ACHN (cell line): ENCODE results near the gene MRPS2.
A peak's percentile ranks its signal among the peaks of the same experiment; 100 is the strongest.
"Not testable (repeated sequence)": the region's sequence is repeated elsewhere in the genome, so short reads cannot be mapped to it uniquely, and the experiment has no call there.

ENCODE experiments used
- DNase-seq: peaks from one replicate; pipeline ENCODE4 v3.0.0-alpha.2; 2015
- in situ Hi-C: cut with HindIII; loops from 2 replicates; pipeline ENCODE4 v1.10.0; 2017; ENCODE audit warnings: low sequenced_read_pairs, low pct_ligation_motif_present, low pct_unique_long_range_greater_than_20kb

Gene MRPS2

DNA sequence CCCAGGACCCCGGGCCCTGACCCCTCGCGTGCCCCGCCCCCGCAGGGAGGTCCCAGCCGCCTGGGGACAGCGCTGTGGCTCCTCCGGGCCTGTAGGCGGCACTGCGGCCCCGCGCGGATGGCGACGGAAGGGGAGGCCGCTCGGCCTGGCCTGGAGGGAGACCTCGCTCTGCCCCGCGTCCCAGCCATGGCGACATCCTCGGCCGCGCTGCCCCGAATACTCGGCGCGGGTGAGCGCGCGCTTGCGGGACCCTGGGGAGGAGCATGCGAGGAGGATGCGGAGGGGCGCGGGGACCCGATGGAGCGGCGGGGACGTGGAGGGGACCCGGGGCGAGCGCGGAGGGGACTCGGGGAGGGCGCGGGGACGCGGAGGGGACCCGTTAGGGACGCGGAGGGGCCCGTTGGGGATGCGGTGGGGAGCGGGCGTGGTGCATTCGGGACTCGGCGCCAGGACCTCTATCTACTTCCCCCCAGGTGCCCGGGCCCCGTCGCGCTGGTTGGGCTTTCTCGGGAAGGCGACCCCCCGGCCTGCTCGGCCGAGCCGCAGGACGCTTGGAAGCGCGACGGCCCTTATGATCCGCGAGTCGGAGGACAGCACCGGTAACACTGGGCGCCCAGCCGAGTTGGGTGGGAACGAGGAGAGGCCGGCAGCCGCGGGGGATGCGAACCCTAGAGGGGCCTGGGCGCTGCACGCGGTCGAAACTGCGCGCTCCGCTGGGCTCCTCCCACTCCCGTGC lies at the start of gene MRPS2:
MRPS2 (plus strand) TSS at position 158 of the 736 bp plus-strand sequence; CDS start at position 187, 29 bp downstream.
- in situ Hi-C loops: no loop called here

DNA sequence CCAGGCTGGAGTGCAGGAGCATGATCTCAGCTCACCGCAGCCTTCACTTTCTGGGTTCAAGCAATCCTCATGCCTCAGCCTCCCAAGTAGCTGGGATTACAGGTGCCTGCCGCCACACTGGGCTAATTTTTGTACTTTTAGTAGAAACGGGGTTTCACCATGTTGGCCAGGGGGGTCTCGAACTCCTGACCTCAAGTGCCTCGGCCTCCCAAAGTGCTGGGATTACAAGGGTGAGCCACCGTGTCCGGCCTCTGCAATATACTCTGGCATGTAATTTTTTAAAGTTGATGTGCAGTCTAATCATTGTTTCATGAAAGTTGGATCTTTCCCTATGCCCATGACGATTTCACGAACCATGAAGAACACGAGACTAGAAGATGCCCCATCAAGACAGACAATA lies 49.5 kb upstream of the MRPS2 start:
- DNase-seq: no peak
- in situ Hi-C loops: no loop called here

More for the DNA sequence above, at the start of gene MRPS2:
- DNase-seq: peak; percentile 86

DNA sequence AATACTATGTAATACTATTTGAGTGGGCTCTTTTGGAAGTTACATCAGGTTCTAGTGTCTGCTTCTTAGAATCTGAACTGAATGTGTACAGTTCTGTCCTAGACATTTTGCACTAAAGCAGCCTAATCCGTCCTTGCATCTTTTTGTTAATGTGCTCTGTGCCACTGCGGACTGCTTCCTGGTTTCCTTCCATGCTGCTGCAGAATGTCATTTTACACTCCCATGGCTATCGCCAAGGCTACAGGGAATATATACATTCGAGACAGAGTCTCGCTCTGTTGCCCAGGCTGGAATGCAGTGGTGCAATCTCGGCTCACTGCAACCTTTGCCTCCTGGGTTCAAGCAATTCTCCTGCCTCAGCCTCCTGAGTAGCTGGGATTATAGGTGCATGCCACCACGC lies 48.6 kb upstream of the MRPS2 start:
- in situ Hi-C loops, DNase-seq: not testable (repeated sequence)

DNA sequence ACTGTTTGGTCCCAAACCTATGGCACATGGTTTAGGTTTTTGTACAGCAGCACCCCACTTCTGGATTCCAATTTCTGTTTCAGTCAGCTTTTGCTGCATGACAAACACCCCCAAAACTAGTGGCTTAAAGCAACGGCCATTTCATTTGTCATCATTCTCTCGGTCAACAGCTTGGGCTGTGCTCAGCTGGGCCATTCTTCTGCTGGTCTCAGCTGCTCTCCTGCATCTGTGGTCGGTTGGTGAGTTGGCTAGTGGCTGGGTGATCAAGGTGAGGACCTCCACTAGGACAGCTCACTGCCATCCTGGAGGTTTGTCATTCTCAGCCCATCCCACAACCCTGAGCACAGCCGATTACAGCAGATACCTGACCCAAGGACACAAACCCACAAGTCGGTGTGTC lies 45.7 kb upstream of the MRPS2 start:
- no peak for DNase-seq
- in situ Hi-C loops: no loop called here

DNA sequence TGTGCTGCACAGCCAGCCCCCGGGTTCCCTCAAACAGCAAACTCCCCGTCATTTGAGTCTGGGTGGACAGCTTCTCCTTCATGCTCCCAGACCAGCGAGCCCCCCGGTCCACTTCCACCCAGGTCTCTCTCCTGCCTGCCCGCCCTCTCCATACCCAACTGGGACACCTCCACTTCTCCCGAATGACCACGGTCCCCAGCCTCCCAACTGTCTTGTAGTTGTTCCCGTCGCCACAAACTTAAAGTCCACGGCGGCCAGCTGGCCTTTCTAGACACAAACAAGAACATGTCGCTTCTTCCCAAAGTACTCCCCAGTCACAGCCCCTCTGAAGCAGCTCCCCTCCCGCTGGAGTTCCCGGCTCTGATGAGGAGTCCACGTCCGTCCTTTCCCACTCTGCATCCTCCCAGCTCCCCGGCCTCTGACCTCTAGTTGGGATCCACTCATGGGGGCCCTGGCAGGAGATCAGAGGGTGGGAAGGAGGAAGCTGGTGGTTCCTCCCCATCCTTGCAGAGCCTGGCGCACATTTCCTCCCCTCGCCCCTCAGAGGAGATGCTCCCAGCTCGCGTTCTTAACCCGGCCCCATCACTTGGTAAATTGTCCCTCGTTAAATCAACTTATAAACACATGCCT lies 45.0 kb upstream of the MRPS2 start:
- no peak for DNase-seq
- in situ Hi-C loops: no loop called here

DNA sequence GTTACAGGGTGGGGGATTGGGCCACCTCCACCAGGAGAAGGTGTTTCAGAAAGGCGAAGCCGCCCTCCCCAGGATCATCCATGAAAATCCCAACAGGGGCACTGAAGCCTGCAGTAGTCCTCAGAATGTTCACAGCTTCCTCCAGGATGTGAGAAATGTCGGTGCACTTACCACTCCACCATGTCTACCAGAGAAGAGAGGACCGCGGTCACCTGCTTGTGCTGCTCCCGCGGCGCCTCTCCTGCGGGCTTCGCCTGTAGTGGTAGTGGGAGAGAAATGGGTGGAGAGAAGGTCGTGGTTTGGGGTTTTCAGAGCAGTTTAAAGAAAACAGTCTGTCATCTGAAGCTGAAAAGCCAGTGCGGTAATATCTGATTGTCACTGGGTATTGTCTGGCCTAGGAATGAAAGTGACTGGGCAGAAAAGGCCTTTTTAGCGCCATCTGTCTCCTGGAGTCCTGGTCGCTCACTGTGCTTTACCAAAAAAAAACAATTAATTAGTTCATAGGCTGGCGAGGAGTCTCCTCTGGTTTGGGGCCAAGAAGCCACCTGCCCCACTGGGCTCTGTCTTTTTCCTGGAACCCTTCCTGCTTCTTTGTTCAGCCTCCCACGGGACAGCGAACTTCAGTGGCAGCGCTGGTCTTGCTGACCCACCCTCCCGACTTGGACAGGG lies 43.9 kb upstream of the MRPS2 start:
- no peak for DNase-seq
- in situ Hi-C loops: no loop called here

DNA sequence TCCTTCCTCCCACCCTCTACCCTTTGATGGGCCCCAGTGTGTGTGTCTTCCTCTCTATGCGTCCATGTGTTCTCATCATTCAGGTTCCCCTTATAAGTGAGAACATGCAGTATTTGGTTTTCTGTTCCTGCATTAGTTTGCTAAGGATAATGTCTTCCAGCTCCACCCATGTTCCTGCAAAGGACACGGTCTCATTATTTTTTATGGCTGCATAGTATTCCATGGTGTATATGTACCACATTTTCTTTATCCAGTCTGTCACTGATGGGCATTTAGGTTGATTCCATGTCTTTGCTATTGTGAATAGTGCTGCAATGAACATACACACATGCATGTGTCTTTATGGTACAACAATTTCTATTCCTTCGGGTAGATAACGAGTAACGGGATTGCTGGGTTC lies 42.0 kb upstream of the MRPS2 start:
- in situ Hi-C loops: not testable (repeated sequence)

DNA sequence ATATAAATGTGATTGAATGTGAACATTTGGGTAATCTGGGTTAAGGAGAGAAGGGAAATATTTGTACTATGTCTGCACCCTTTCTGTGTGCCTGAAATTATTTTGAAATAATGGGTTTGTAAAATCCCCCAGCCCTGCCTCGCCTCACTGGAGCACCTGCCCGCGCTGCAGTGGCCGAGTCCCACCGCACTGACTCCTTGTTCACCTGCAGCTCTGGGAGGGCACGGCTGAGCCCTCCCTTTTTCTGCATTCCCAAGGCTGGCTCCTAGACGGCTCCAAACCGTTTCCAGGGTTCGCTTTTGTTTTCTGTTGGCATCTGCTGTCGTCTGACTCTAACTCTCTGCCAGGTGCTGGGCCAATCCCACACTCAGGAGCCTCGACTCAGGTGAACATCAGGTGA lies 38.5 kb upstream of the MRPS2 start:
- DNase-seq: no peak
- in situ Hi-C loops: no loop called here

More for the DNA sequence above, 42.0 kb upstream of the MRPS2 start:
- not testable (repeated sequence) for DNase-seq

DNA sequence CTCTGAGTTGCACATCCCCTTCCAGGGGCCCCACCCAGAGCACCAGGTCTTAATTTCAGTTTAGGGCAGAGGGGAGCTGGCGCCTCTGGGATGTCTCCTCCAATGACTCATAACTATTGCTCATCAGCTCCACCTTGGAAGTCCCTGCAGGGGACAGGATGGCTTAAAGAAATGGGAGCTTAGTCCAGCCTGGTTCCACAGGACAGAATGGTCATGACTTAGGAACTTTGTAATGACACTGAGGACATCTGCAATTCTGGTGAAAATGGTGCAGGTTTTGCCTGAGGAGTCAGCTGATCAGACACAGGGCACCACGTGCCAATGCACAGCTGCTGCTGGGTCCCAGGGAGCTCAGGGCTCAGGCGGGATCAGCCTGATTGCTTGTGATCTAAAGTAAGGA lies 37.3 kb upstream of the MRPS2 start:
- in situ Hi-C loops: no loop called here
- DNase-seq: peak; percentile 19

DNA sequence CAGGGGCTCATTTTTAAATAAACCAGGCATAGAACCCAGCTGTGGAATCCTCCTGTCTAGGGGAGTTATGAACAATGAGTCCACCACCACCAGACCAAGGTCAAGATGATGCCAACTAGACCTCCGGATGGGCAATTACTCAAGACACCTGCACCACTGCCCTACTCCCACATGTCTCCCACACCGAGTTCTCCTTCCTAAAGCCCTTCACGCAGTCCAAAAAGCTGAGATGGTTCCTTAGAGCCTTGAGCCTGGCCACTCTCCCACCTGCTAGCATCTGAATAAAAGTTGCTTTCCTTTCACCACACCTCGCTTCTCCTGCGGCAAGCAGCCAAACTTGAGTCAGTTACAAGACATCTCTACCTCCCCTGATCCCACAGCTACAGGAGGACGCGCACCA lies 36.3 kb upstream of the MRPS2 start:
- no peak for DNase-seq
- in situ Hi-C loops: no loop called here

DNA sequence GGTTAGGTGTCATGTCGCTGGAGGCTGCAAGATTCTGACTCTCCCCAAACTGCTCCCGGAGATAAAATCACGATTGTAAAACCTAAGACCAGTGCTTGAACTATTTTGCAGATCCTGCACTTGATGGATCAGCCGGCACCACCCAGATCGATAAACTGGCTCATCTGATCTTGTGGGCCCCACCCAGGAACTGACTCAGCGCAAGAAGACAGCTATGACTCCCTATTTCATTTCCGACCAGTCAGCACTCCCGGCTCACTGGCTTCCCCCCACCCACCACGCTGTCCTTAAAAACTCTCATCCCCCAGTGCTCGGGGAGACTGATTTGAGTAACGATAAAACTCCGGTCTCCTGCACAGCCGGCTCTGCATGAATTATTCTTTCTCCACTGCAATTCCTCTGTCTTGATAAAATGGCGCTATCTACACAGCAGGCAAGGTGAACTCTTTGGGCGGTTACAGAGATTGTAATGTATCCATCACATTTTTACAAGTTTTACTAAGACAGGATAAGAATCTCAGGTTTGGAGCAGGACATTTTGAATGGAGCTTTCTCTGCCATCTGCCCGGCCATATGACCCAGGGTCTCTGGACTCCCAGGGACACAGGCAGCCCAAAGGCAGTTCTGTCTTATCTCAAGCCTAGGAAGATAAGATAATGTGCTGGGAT lies 31.5 kb upstream of the MRPS2 start:
- in situ Hi-C loops: no loop called here
- DNase-seq: no peak

DNA sequence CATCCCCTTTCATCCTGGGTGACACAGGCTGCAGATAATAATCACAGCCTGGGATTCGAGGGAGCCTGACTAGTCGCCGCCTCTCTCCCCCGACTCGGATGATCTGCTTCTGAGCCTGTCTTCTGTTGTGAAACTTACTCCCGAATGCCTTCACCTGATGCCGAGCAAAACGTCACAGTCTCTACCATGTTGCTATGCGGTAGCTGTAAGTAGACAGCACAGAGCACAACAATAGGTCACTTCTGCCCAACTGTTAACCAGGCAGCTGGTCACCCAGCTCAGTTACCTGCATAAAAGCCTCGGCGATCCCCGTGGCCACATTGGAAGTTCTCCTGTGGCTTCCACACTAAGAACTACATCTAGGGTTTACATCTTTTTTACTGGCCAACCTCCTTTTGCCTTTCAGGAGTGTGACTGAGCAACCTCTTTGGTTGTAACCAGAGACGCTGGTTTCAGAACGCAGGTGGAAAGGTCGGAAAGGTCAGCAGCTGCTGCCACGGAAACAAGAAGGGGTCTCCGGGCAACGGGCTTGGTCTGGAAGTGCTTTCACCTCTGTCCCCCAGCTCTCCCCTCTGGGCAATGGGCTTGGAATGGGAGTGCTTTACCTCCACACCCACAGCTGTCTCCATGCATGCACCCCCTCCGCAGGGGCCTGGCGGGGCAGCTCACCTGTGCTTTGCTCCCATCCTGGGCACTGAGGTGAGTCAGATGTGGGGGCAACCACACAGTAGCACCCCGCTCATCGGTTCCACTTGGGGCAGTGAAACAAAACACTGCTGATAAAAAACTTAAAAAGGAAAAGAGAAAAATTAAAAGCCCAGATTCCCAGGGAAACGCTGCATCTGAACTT lies 28.5 kb upstream of the MRPS2 start:
- no peak for DNase-seq

DNA sequence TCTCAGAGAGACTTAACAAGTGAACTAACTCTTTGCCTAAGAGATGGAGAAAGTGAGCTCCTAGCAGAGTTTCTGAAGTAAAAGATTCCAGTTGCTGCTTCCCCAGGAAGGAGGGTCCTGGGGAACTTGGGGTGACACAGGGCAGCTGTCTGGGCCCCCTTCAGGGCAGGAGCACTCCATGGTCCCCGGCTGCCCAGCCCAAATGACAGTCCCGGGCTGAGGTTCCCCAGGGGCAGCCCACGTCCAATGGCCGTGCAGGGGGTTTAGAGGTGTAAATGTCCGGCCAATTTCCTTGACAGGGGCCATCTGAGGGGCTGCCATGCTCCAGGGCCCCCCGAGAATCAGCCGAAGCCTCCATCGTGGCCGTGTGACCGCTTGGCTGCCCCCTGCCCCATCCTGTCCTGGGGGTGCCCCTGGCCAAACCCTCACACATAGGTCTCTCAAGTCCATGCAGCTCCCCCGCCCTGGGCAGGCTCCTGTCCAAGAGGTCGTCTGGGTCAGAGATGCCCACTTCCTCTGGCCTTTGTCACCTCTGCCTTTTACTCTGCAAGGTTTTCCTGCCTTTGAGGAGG lies 26.4 kb upstream of the MRPS2 start:
- no peak for DNase-seq
- in situ Hi-C loops: no loop called here

More for the DNA sequence above, 28.5 kb upstream of the MRPS2 start:
- in situ Hi-C loops: no loop called here

DNA sequence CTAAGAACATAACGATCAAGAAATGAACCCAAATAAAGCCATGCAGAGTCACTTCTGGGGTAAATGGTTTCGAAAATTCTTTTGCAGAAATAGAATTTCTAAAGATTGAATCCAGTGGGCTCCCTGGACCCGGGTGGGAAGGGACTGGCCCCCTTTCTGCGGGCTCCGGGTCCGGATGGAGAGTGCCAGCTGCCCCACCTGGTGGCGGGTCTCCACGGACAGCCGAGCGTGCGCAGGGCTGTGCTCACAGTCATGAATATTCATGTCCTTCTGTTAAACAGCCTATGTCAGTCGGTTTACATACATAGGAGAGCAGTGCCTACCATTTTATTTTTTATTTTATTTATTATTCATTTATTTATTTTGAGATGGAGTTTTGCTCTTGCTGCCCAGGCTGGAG lies 25.6 kb upstream of the MRPS2 start:
- in situ Hi-C loops: no loop called here
- DNase-seq: peak; percentile 5

DNA sequence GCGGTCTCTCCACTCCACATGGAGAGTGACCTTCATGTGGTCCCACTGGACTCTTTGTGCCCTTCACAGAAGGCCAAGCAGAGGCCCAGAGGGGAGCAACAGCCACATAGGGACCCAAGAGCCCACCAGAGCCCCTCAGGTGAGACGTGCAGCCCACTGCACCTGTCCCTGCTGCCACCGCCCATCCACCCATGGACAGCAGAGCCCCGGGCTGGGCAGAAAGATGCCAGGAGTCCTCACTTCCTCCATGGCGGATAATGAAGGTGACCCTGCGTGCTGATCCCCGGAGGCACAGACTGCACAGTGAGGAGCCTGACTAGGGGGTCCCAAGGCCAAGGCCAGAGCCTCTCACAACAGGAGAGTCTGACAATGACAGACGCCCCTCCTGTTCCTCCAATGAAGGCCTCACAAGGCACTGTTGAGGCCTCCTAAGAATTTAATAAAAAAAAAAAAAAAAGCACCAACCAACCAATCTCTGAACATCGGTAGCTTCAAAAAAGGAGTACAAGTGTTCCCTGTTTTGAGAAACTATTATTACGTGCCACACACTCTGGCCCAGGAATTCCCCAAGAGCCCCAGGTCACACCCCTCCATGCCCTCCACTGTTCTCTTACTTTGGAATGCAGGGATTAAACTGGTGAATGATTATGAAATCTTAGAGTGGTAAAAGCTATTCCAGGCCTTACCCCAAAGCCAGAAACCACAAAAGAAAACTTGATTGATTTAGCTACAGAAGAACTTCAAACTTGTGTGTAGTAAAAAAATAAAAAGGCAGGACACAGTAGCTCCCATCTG lies 23.7 kb upstream of the MRPS2 start:
- in situ Hi-C loops: no loop called here
- DNase-seq: peak; percentile 33

DNA sequence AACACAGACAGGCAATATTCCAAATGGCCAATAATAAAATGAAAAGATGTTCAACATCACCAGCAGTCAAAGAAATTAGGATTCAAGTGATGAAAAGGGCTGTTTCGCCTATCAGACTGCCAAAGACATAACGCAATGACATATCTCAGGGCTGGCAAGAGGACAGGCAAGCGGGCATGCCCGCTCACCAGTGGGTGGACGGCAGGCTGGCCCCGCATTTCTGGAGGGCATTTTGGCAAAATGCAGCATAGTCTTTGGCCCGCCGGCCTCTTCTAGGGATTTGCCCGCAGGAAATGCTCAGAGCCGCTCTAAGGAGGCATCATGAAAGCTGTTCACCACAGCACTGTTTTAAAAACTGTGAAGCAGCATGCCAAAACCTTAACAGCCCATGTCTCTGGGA lies 22.3 kb upstream of the MRPS2 start:
- DNase-seq: no peak
- in situ Hi-C loops: no loop called here

DNA sequence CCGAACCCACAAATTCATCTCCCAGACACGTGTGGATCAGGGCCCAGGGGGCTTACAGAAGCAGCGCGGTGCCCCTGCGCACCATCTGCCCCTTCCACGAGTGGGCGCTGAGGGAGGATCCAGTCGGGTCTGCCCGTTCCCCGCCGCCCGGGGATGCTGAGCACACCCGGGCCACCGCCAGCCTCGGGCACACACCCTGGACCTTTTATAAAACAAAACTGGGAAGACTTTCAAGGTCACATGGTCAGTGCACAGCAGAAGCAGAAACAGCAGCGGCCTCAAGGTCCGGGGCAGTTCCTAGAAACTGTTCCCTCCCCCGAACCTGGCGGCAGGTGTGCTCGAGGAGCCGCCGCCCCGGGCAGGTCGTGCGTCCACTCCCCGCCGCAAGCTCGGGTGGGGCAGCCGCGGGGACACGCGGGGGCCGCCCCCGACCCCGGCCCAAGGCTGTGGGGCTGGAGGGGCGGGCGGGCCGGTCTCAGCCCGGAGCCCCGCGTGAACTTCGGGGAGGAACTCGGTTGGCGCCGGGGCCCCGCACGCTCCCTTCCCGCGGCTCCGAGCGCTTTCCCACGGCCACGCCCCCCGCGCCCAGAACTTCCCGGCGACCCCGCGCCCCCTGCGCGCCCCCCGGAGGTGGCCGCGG lies 21.5 kb upstream of the MRPS2 start:
- peak; percentile 31 for DNase-seq
- in situ Hi-C loops: no loop called here
